ENCODE measurements around the gene TRAPPC6A. TPM values are rescaled to one million over a fixed set of nuclear protein-coding genes. Genes with fewer than 3 reads are reported as not detected.

The TRAPPC6A gene
- total RNA-seq, 1 donor from 2014 or later, result 43.8 TPM

- Mint-ChIP-seq H3K27ac (no peak overlapping the region), H3K36me3 (ENCODE audit: insufficient read depth) (peaks cover 1% of the 10 kb centered on the region), H3K4me3 (ENCODE audit: low read depth) (no peak overlapping the region), H3K27me3 (peaks cover 24% of the 10 kb centered on the region), H3K9me3 (ENCODE audit: low read depth) (no peaks in the 10 kb centered on the region), H3K4me1 (ENCODE audit: low read depth) (peaks cover 5% of the 10 kb centered on the region)
- DNase-seq (ENCODE audit: low spot score, unreplicated experiment), result no peak
- TF ChIP-seq CTCF (IDR thresholded peaks at IDR 0.05; ENCODE audit: unreplicated experiment), result no peak
Measured at GRCh38 chr19:45150180-45150579, 27.9 kb downstream of the TRAPPC6A start.

- H3K4me3 Mint-ChIP-seq (ENCODE audit: low read depth), result no peak overlapping the region
- peaks cover 1% of the 10 kb centered on the region for H3K36me3 Mint-ChIP-seq (ENCODE audit: insufficient read depth)
- H3K27me3 Mint-ChIP-seq, result peaks cover 19% of the 10 kb centered on the region
- DNase-seq (ENCODE audit: low spot score, unreplicated experiment), result no peak
- TF ChIP-seq CTCF (IDR thresholded peaks at IDR 0.05; ENCODE audit: unreplicated experiment), result no peak
- H3K4me1 Mint-ChIP-seq (ENCODE audit: low read depth), result peaks cover 2% of the 10 kb centered on the region
- no peak overlapping the region for H3K27ac Mint-ChIP-seq
- no peaks in the 10 kb centered on the region for H3K9me3 Mint-ChIP-seq (ENCODE audit: low read depth)
Measured at GRCh38 chr19:45149129-45149528, 28.9 kb downstream of the TRAPPC6A start.

- H3K9me3 Mint-ChIP-seq (ENCODE audit: low read depth), result no peaks in the 10 kb centered on the region
- H3K27me3 Mint-ChIP-seq, result peaks cover 14% of the 10 kb centered on the region
- H3K27ac Mint-ChIP-seq, result no peak overlapping the region
- no peak for DNase-seq (ENCODE audit: low spot score, unreplicated experiment)
- no peak overlapping the region for H3K4me3 Mint-ChIP-seq (ENCODE audit: low read depth)
- H3K4me1 Mint-ChIP-seq (ENCODE audit: low read depth), result no peaks in the 10 kb centered on the region
- H3K36me3 Mint-ChIP-seq (ENCODE audit: insufficient read depth), result peaks cover 2% of the 10 kb centered on the region
- TF ChIP-seq CTCF (IDR thresholded peaks at IDR 0.05; ENCODE audit: unreplicated experiment), result no peak
Measured at GRCh38 chr19:45147835-45148676, 30.0 kb downstream of the TRAPPC6A start.

GRCh38 chr19:45146741-45147205 is 31.3 kb downstream of the TRAPPC6A start:
- peaks cover 7% of the 10 kb centered on the region for H3K36me3 Mint-ChIP-seq (ENCODE audit: insufficient read depth)
- peaks cover 8% of the 10 kb centered on the region for H3K27me3 Mint-ChIP-seq
- no peak overlapping the region for H3K27ac Mint-ChIP-seq
- no peak for DNase-seq (ENCODE audit: low spot score, unreplicated experiment)
- no peak overlapping the region for H3K4me3 Mint-ChIP-seq (ENCODE audit: low read depth)
- no peak for TF ChIP-seq CTCF (IDR thresholded peaks at IDR 0.05; ENCODE audit: unreplicated experiment)
- H3K4me1 Mint-ChIP-seq (ENCODE audit: low read depth), result no peaks in the 10 kb centered on the region
- no peaks in the 10 kb centered on the region for H3K9me3 Mint-ChIP-seq (ENCODE audit: low read depth)

- H3K9me3 Mint-ChIP-seq (ENCODE audit: low read depth), result no peaks in the 10 kb centered on the region
Measured at GRCh38 chr19:45146251-45146650, 31.8 kb downstream of the TRAPPC6A start.

More at GRCh38 chr19:45146251-45146650, 31.8 kb downstream of the TRAPPC6A start:
- no peak for TF ChIP-seq CTCF (IDR thresholded peaks at IDR 0.05; ENCODE audit: unreplicated experiment)
- Mint-ChIP-seq H3K4me1 (ENCODE audit: low read depth) (no peaks in the 10 kb centered on the region), H3K27me3 (peaks cover 3% of the 10 kb centered on the region), H3K4me3 (ENCODE audit: low read depth) (no peak overlapping the region), H3K36me3 (ENCODE audit: insufficient read depth) (peaks cover 7% of the 10 kb centered on the region), H3K27ac (no peak overlapping the region)
- DNase-seq (ENCODE audit: low spot score, unreplicated experiment), result no peak
